NT2/D1 (cell line): ENCODE results near the gene TNFSF15.

Experiments used
- DNase-seq: peaks from one replicate; pipeline ENCODE4 v3.0.0-alpha.2; 2011; ENCODE audit warnings: low read depth, low spot score
- H3K27me3 ChIP-seq: 2 replicates; pipeline ENCODE4 v1.6.0; 2011; ENCODE audit warnings: mild to moderate bottlenecking; ENCODE audit not compliant: insufficient read length, insufficient read depth
- H3K36me3 ChIP-seq: 2 replicates; pipeline ENCODE4 v1.6.1; 2011; ENCODE audit warnings: mild to moderate bottlenecking, low read length, mixed read lengths; ENCODE audit not compliant: insufficient read depth, insufficient read length
- H3K4me1 ChIP-seq: 2 replicates; pipeline ENCODE4 v1.5.1; 2011; ENCODE audit not compliant: insufficient read depth, insufficient read length
- H3K4me3 ChIP-seq: 2 replicates; pipeline ENCODE4 v1.5.1; 2011; ENCODE audit warnings: low read depth; ENCODE audit not compliant: insufficient read length
- H3K9ac ChIP-seq: 2 replicates; pipeline ENCODE4 v1.6.0; 2011; ENCODE audit warnings: low read depth; ENCODE audit not compliant: insufficient read length
- H3K9me3 ChIP-seq: 2 replicates; pipeline ENCODE4 v1.5.1; 2011; ENCODE audit warnings: mild to moderate bottlenecking, low read length; ENCODE audit not compliant: insufficient read depth
- SUZ12 ChIP-seq: IDR thresholded peaks from 2 replicates; pipeline ENCODE4 v1.6.1; 2011; ENCODE audit not compliant: insufficient read length, insufficient read depth; ENCODE audit errors: extremely low read depth
- YY1 ChIP-seq: IDR thresholded peaks from 2 replicates; pipeline ENCODE4 v1.6.1; 2011; ENCODE audit not compliant: insufficient read length, insufficient read depth
- ZNF274 ChIP-seq: IDR thresholded peaks from 2 replicates; pipeline ENCODE4 v1.6.1; 2011; ENCODE audit warnings: mild to moderate bottlenecking, low read depth, low read length

The TNFSF15 gene

DNA sequence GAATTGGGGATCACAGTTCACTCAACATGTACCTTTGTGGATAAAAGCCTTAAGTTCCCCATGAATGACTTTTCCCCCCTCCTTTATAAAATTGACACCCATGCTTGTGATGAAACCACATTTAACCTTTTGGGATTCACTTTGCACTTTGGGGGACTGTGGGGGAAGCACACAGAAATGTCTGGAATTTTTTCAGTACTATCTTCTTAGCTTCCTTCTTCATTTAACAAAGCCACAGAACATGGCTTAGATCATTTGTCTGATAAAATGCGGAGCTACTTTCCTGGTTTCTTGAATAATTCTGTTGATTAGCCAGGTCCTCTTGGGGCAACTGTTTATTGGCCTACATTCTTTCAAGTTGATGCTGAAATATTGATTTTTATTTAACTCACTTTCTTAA lies 29.9 kb downstream of the TNFSF15 start:
- H3K27me3 ChIP-seq, result no peaks in the 10 kb centered on the region
- no peak for DNase-seq
- no peak overlapping the region for H3K9ac ChIP-seq
- no peak for TF ChIP-seq ZNF274
- no peak for TF ChIP-seq SUZ12
- TF ChIP-seq YY1, result no peak
- H3K4me3 ChIP-seq, result no peak overlapping the region
- no peaks in the 10 kb centered on the region for H3K4me1 ChIP-seq
- H3K9me3 ChIP-seq, result 0 out of 2 replicates have a peak, but pooled peaks cover 4% of the 10 kb centered on the region
- H3K36me3 ChIP-seq, result no peaks in the 10 kb centered on the region

DNA sequence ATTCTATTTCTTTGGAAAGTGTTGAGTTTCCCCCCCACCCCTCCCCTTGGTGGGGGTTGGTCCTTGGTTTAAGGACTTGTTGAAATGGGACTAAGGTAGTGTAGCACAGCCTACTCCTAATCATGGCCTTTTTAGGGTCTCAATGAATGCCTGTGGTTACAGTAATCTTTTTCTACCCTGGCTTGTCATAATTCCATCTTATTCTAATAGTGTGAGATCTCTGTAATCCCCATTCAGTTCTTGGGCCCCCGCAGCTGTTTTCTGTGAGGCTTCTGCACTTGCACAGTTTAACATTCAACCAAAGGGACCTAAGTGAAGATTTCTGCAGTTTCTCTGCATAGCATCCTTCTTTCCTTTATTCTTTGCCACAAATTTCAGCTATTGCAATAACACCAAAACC lies 30.7 kb downstream of the TNFSF15 start:
- no peak for TF ChIP-seq ZNF274
- TF ChIP-seq SUZ12, result no peak
- no peak for TF ChIP-seq YY1
- no peak for DNase-seq
- Histone ChIP-seq H3K9ac (no peak overlapping the region), H3K36me3 (no peaks in the 10 kb centered on the region), H3K9me3 (0 out of 2 replicates have a peak, but pooled peaks cover 4% of the 10 kb centered on the region), H3K4me3 (no peak overlapping the region), H3K27me3 (no peaks in the 10 kb centered on the region), H3K4me1 (no peaks in the 10 kb centered on the region)

DNA sequence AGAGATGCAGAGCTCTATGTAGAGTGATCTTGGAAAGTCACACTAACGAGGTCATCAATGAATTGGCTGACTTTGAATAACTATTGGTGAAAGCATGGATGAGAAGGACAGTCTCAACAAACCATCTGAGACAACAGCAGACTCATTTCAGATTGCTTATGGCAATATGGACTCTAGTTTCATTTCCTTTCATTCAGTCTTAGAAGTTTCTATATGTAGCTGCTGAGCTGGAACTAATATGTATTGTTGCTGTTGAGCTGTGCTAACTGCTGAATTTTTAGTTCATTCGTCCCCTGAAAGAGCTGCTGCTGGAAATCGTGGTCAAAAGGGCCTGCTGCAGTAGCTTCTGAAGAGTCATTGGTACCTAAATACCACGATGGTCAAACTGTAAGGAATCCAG lies 31.3 kb downstream of the TNFSF15 start:
- no peaks in the 10 kb centered on the region for H3K36me3 ChIP-seq
- H3K9ac ChIP-seq, result no peak overlapping the region
- TF ChIP-seq ZNF274 (no peak), SUZ12 (no peak), YY1 (no peak)
- H3K27me3 ChIP-seq, result no peaks in the 10 kb centered on the region
- no peak for DNase-seq
- 0 out of 2 replicates have a peak, but pooled peaks cover 4% of the 10 kb centered on the region for H3K9me3 ChIP-seq
- no peak overlapping the region for H3K4me3 ChIP-seq
- H3K4me1 ChIP-seq, result no peaks in the 10 kb centered on the region

DNA sequence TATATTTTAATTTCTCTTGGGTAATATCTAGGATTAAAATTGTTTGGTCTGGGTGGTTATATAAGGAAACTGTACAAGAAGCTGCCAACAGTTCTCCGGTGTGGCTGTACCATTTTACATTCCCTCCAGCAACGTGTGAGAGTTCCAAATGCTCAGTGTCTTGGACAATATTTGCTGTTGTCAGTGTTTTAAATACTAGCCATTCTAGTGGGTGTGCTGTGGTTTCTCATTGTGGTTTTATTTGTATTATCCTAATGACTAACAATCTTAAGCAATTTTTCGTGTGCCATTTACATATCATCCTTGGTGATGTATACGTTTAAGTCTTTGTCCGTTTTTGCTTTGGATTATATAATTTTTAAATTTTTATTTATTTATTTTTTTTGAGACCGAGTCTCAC lies 34.0 kb downstream of the TNFSF15 start:
- TF ChIP-seq YY1, result no peak
- no peak for TF ChIP-seq ZNF274
- no peak for TF ChIP-seq SUZ12
- Histone ChIP-seq H3K4me3 (no peak overlapping the region), H3K27me3 (peaks cover 5% of the 10 kb centered on the region), H3K9ac (no peak overlapping the region), H3K36me3 (no peaks in the 10 kb centered on the region), H3K4me1 (no peaks in the 10 kb centered on the region), H3K9me3 (0 out of 2 replicates have a peak, but pooled peaks cover 4% of the 10 kb centered on the region)
- no peak for DNase-seq

DNA sequence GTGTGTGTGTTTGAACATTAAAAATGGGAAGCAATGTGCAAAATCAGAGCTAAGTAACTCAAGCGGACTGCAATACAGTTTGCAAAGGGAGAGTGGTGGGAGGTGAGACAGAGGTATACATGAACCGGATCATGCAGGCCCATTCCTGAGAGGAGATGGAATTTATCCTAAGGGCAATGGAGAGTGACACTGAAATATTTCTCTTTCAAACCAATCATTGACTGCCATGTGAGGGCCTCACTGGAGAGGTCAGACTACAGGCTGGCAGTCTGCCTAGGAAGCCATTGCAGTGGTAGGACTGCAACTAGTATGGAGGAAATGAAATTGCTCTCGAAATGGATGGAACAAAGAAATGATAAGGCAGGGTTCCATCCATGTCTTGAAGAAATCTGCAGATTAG lies 34.8 kb downstream of the TNFSF15 start:
- Histone ChIP-seq H3K27me3 (peaks cover 9% of the 10 kb centered on the region), H3K4me1 (no peaks in the 10 kb centered on the region), H3K36me3 (no peaks in the 10 kb centered on the region), H3K9me3 (0 out of 2 replicates have a peak, but pooled peaks cover 4% of the 10 kb centered on the region), H3K9ac (no peak overlapping the region), H3K4me3 (no peak overlapping the region)
- TF ChIP-seq SUZ12 (no peak), YY1 (no peak)
- no peak for DNase-seq

DNA sequence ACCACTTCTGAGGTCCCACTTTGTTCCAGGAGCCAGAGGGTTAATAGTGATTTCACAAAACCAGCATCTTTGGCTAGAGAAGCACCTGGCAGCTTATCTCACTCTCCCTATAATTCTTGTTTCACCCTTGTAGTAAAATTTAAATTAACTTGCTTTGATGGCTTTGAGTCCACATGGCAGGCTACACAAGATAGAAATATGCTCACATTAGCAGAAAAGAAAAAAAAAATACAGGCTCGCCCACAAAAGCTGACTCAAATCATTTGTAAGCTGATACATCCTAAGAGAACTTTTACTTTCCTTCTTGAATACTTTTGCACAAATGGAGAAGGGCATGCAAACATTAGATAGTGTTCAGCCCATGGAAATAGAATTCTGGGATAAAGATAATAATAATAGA lies 36.2 kb downstream of the TNFSF15 start:
- TF ChIP-seq ZNF274, result no peak
- no peak for TF ChIP-seq YY1
- TF ChIP-seq SUZ12, result no peak
- no peak for DNase-seq
- Histone ChIP-seq H3K9me3 (0 out of 2 replicates have a peak, but pooled peaks cover 1% of the 10 kb centered on the region), H3K36me3 (no peaks in the 10 kb centered on the region), H3K27me3 (peaks cover 16% of the 10 kb centered on the region), H3K4me3 (no peak overlapping the region), H3K4me1 (no peaks in the 10 kb centered on the region), H3K9ac (no peak overlapping the region)

DNA sequence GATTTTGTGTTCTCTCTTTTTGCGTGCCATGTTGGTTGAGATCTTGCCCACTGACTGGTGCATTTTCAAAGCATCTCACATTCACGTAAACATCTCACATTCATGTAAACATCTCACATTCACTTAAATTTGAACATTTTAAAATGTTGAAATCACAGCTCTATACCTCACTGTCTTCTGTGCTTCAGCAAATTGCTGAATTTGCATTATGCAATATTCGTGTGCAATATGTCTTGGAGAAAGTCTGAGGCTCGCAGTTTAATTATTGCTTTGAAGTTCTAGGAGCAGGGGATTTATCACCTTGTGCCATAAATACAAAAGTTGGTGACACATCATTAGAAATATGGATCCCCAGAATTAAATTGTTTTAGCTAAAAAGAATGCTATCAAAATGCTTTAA lies 42.6 kb downstream of the TNFSF15 start:
- TF ChIP-seq ZNF274 (no peak), SUZ12 (no peak), YY1 (no peak)
- H3K27me3 ChIP-seq, result peaks cover 16% of the 10 kb centered on the region
- H3K36me3 ChIP-seq, result no peaks in the 10 kb centered on the region
- H3K9me3 ChIP-seq, result peaks cover 16% of the 10 kb centered on the region; the same call in 1 of the 2 replicates
- no peak overlapping the region for H3K9ac ChIP-seq
- H3K4me3 ChIP-seq, result no peak overlapping the region
- H3K4me1 ChIP-seq, result no peaks in the 10 kb centered on the region
- DNase-seq, result no peak

DNA sequence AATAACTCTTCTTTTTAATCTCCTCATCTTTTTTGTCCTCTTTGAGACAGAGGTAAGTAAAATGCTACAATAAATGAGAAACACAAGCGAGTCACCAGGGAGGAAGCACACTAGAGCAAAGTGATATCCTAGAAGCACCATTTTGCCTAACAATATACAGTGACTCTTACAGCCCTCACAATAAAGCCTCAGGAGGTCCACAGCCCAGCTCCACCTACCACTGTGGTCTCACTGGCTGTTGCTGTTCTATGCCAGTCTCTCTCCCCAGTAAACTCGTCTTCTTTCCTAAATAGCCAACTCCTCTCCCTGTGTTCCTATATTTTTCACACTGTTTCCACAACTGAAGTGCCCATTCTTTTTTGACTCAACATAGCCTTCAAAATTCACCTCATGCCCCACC lies 44.3 kb downstream of the TNFSF15 start:
- TF ChIP-seq ZNF274, result no peak
- TF ChIP-seq SUZ12, result no peak
- no peak for TF ChIP-seq YY1
- no peak overlapping the region for H3K9ac ChIP-seq
- peak; percentile 15 for DNase-seq
- peaks cover 12% of the 10 kb centered on the region for H3K27me3 ChIP-seq
- H3K4me3 ChIP-seq, result no peak overlapping the region
- H3K36me3 ChIP-seq, result no peaks in the 10 kb centered on the region
- H3K9me3 ChIP-seq, result peaks cover 16% of the 10 kb centered on the region; the same call in 1 of the 2 replicates
- no peaks in the 10 kb centered on the region for H3K4me1 ChIP-seq
